K562 (cell line): Measurements from ENCODE around the gene ETNK1. TPM values are rescaled to one million over a fixed set of nuclear protein-coding genes. Genes with fewer than 3 reads are reported as not detected.

Experiments used
- ATAC-seq: fragments of 200-7000 bp; cut with Tn5 transposase; 3 replicates; pipeline ENCODE4 v1.9.1; 2020; ENCODE audit warnings: moderate library complexity
- BruUV-seq: library from RNA; stranded (reverse); fragments of 400-500 nt; replicated peaks from 2 replicates; lab custom pipeline; 2021; lab: Mats Ljungman, UMichigan
- CTCF ChIA-PET: fragments of 300-600 bp; formaldehyde crosslinking; extraction: SDS; loops from one replicate; lab custom pipeline; 2021; ENCODE audit warnings: low intra/inter-chr PET ratio; lab: Yijun Ruan, JAX
- POLR2A ChIA-PET: fragments of 300-600, 350-650 bp; sonication (Branson Sonifier 250); formaldehyde crosslinking; extraction: SDS; loops from one replicate; lab custom pipeline; 2021; ENCODE audit warnings: antibody characterized with exemption, inconsistent platforms; lab: Yijun Ruan, JAX
- DNase-seq, 4 experiments: peaks; one replicate each; pipeline versions ENCODE4 v3.0.0 to v3.0.0-alpha.2; 2011 to 2018; ENCODE audit warnings: low spot score in 3 of 4, mixed read lengths in 3 of 4; ENCODE audit errors: extremely low read depth in 1 of 4
- FAIRE-seq: peaks from 2 replicates; lab custom pipeline; 2011; peaks lifted over from hg19 to GRCh38; lab: Jason Lieb, UNC
- H2AFZ ChIP-seq: 2 replicates; pipeline ENCODE4 v1.6.0; 2011; ENCODE audit warnings: low read depth, low read length, control low read depth, inconsistent platforms
- H3K27ac ChIP-seq: fragments of 200-600 bp; 3 replicates; pipeline ENCODE4 v1.8.0; 2011; ENCODE audit warnings: low read depth, mild to moderate bottlenecking, control low read depth, inconsistent platforms, low read length, moderate library complexity, mixed read lengths; ENCODE audit errors: extremely low read depth
- H3K27me3 ChIP-seq, 2 experiments: fragments of 300-600 bp in 1 of 2; 2 replicates in 1 of 2; 3 replicates in 1 of 2; pipeline versions ENCODE4 v1.6.0 to v1.8.0; 2011; ENCODE audit warnings: inconsistent platforms in 2 of 2, low read length in 2 of 2, mild to moderate bottlenecking in 1 of 2, mixed read lengths in 1 of 2, moderate library complexity in 1 of 2; ENCODE audit not compliant: control insufficient read depth in 2 of 2, insufficient read depth in 2 of 2
- H3K36me3 ChIP-seq: fragments of 300-600 bp; 3 replicates; pipeline ENCODE4 v1.8.0; 2011; ENCODE audit warnings: mild to moderate bottlenecking, low read length, inconsistent platforms; ENCODE audit not compliant: control insufficient read depth, insufficient read depth
- H3K4me1 ChIP-seq, 2 experiments: fragments of 200-600 bp in 1 of 2; replicated peaks in 1 of 2; 2 replicates in 1 of 2; 3 replicates in 1 of 2; pipeline versions ENCODE4 v1.5.1 to v1.8.0; 2011; ENCODE audit warnings: inconsistent platforms in 2 of 2, low read length in 2 of 2, mild to moderate bottlenecking in 1 of 2, mixed read lengths in 1 of 2, moderate library complexity in 1 of 2; ENCODE audit not compliant: control insufficient read depth in 2 of 2, insufficient read depth in 2 of 2
- H3K4me2 ChIP-seq: 2 replicates; pipeline ENCODE4 v1.6.1; 2011; ENCODE audit warnings: low read length, control low read depth, inconsistent platforms, mixed read lengths; ENCODE audit not compliant: insufficient read depth
- H3K4me3 ChIP-seq: fragments of 200-600 bp; sonication (generic), shearing (Covaris generic); 2 replicates; pipeline ENCODE4 v1.5.1; 2016; ENCODE audit warnings: control low read depth, inconsistent platforms
- H3K79me2 ChIP-seq: fragments of 200-600 bp; 3 replicates; pipeline ENCODE4 v1.8.0; 2011; ENCODE audit warnings: low read length, inconsistent platforms; ENCODE audit not compliant: control insufficient read depth, insufficient read depth
- H3K9ac ChIP-seq, 2 experiments: 2 replicates each; pipeline versions ENCODE4 v1.6.0 to v1.6.1; 2011; ENCODE audit warnings: low read depth in 2 of 2, low read length in 2 of 2, control low read depth in 1 of 2, inconsistent platforms in 1 of 2, mild to moderate bottlenecking in 1 of 2, mixed read lengths in 1 of 2; ENCODE audit not compliant: insufficient read depth in 1 of 2
- H3K9me1 ChIP-seq: one replicate; pipeline ENCODE4 v1.6.0; 2011; ENCODE audit warnings: inconsistent platforms, mild to moderate bottlenecking, low read length, moderate library complexity; ENCODE audit not compliant: control insufficient read depth, insufficient read depth
- H3K9me3 ChIP-seq: replicated peaks from 2 replicates; pipeline ENCODE4 v1.5.1; 2011; ENCODE audit warnings: low read depth, low read length, inconsistent platforms; ENCODE audit not compliant: control insufficient read depth, insufficient read depth
- H4K20me1 ChIP-seq: replicated peaks from 2 replicates; pipeline ENCODE4 v1.6.1; 2011; ENCODE audit warnings: low read length, inconsistent platforms, mixed read lengths; ENCODE audit not compliant: control insufficient read depth, insufficient read depth
- C11orf30 ChIP-seq: fragments of 450-650 bp; IDR thresholded peaks from 2 replicates; pipeline ENCODE4 v1.6.1; 2016; ENCODE audit warnings: low read depth, mild to moderate bottlenecking
- MAFF ChIP-seq: IDR thresholded peaks from 2 replicates; pipeline ENCODE4 v1.6.1; 2012; ENCODE audit warnings: low read length, improper control_type of control experiment
- MAFG ChIP-seq: fragments of 450-650 bp; conservative IDR thresholded peaks from 2 replicates; pipeline ENCODE4 v1.6.1; 2016; ENCODE audit warnings: missing genetic modification characterization, missing compliant biosample characterization
- MAFK ChIP-seq: IDR thresholded peaks from 2 replicates; pipeline ENCODE4 v1.6.1; 2011; ENCODE audit warnings: low read length, improper control_type of control experiment
- MYNN ChIP-seq, 2 experiments: sonication (generic); formaldehyde crosslinking in 1 of 2; IDR thresholded peaks; 2 replicates each; pipeline versions ENCODE4 v1.5.0 to v1.6.1; 2016 to 2020; ENCODE audit warnings: antibody characterized with exemption in 1 of 2, missing genetic modification reagents in 1 of 2
- ZNF316 ChIP-seq: fragments of 450-650 bp; IDR thresholded peaks from 2 replicates; pipeline ENCODE4 v1.6.1; 2016
- ZSCAN29 ChIP-seq: fragments of 450-650 bp; IDR thresholded peaks from 2 replicates; pipeline ENCODE4 v1.6.1; 2017
- WGBS: fragments of 100-300 bp; shearing (Covaris generic); methylation state at CpG from one replicate; pipeline ENCODE4 v1.1.6; 2016; ENCODE audit warnings: low coverage, mixed read lengths; ENCODE audit not compliant: insufficient coverage; ENCODE audit errors: missing lambda C conversion rate; 5-methylcytosine and 5-hydroxymethylcytosine counted together
- in situ Hi-C: fragments of 300-500 bp; cut with MboI; formaldehyde crosslinking; loops from 4 replicates; pipeline ENCODE4 v1.15.0; 2018; ENCODE audit warnings: inconsistent platforms, mixed read lengths
- intact Hi-C: fragments of 100-400 bp; cut with micrococcal nuclease; formaldehyde crosslinking; loops from 2 replicates; pipeline ENCODE4 v1.14.2; 2022
- polyA plus RNA-seq, 8 experiments: library from polyadenylated mRNA; depleted of rRNA in 4 of 8; stranded (reverse) in 5 of 8; unstranded in 3 of 8; fragments of >200 nt; fragmentation: Nextera tagmentation in 2 of 8; fragmentation: Illumina TruSeq in 1 of 8; extraction: Ambion mirVana in 2 of 8; extraction: Trizol in 1 of 8; gene quantifications; 2 replicates each; pipeline versions ENCODE4 v1.2.1 to v1.2.3, GENCODE V29; 2011 to 2014; ENCODE audit warnings: inconsistent platforms in 1 of 8, missing spikeins in 1 of 8
- total RNA-seq, 7 experiments: library from RNA; depleted of rRNA in 6 of 7; stranded (reverse); fragments of >200 nt in 6 of 7; fragmentation: Illumina TruSeq in 2 of 7; extraction: Trizol in 2 of 7; gene quantifications; 2 replicates each; pipeline versions ENCODE4 v1.2.1 to v1.2.3, GENCODE V29; 2011 to 2021; ENCODE audit warnings: low replicate concordance in 1 of 7

ETNK1 gene
- total and polyA plus RNA-seq, 9 of the 15 experiments (the other 6 are each of a cell fraction or from before 2014, with no cell fraction given): 10.0 to 70.5 (median 36.0) TPM

- Histone ChIP-seq H3K9ac (no peak overlapping the region), H2AFZ (no peak overlapping the region), H3K79me2 (peaks cover 76% of the 10 kb centered on the region), H3K4me3 (no peak overlapping the region), H3K9me3 (no peaks in the 10 kb centered on the region), H3K27ac (no peak overlapping the region), H3K4me2 (no peak overlapping the region), H3K27me3 (no peaks in the 10 kb centered on the region), H3K9me1 (no peaks in the 10 kb centered on the region), H3K4me1 (no peaks in the 10 kb centered on the region), H4K20me1 (no peaks in the 10 kb centered on the region), H3K36me3 (peaks cover 23% of the 10 kb centered on the region)
- ChIA-PET POLR2A (interaction anchor here (0.7 to 0.8 kb wide), 2 partner anchors 16 to 1081 kb away, joined by 3 read pairs; partner anchors contain the start of gene ETNK1), CTCF (no interaction called here)
- DNase-seq (no peak), ATAC-seq (no peak; the same call in 2 of the 3 replicates), FAIRE-seq (no peak)
- TF ChIP-seq MAFG (tag) (peak; percentile 48), MAFK (peak; percentile 28; the same call in 1 of the 2 replicates), ZNF316 (peak; percentile 82), C11orf30 (peak; percentile 72), ZSCAN29 (no peak), MAFF (0 out of 2 replicates have a peak, but pooled peaks have one; percentile 37), MYNN (IDR thresholded peaks at IDR 0.05) (no peak), MYNN (CRISPR knock-in tag; IDR thresholded peaks at IDR 0.05) (no peak)
- intact Hi-C loops (no loop called here), in situ Hi-C loops (no loop called here)
- BruUV-seq: no TSS peak
- 93% methylated on average over 2 of the region's 2 CpGs for WGBS
Observed at GRCh38 chr12:22640851-22641250, 15.9 kb downstream of the ETNK1 start.
